SKM-1 treated with dmso at 0.1 percent for 144 hours (cell line): Measurements from ENCODE around the gene SCUBE3.

Experiments
- DNase-seq: peaks from one replicate; lab custom pipeline; 2025; ENCODE audit not compliant: unreplicated experiment; lab: John Stamatoyannopoulos, UW

The SCUBE3 gene

GRCh38 chr6:35209081-35209480, 4.7 kb upstream of the SCUBE3 start:
- DNase-seq = no peak

GRCh38 chr6:35209622-35210247, 4.0 kb upstream of the SCUBE3 start:
- DNase-seq = no peak

GRCh38 chr6:35213298-35213791, 411 bp upstream of the SCUBE3 start:
- DNase-seq = no peak

- no peak for DNase-seq
These were observed 1.3 kb downstream of the SCUBE3 start for GRCh38 chr6:35214869-35215664.

- no peak for DNase-seq
These were observed 2.1 kb downstream of the SCUBE3 start for GRCh38 chr6:35215665-35216411.

GRCh38 chr6:35216412-35216732, 2.6 kb downstream of the SCUBE3 start:
- no peak for DNase-seq

GRCh38 chr6:35216851-35217811, 3.4 kb downstream of the SCUBE3 start:
- DNase-seq = no peak

GRCh38 chr6:35218021-35218420, 4.3 kb downstream of the SCUBE3 start:
- no peak for DNase-seq

- DNase-seq = no peak
These were observed 4.7 kb downstream of the SCUBE3 start for GRCh38 chr6:35218456-35218855.

GRCh38 chr6:35219683-35220326, 6.0 kb downstream of the SCUBE3 start:
- no peak for DNase-seq

- DNase-seq = no peak
These were observed 7.0 kb downstream of the SCUBE3 start for GRCh38 chr6:35220711-35221110.

- no peak for DNase-seq
These were observed 9.6 kb downstream of the SCUBE3 start for GRCh38 chr6:35223396-35223795.

GRCh38 chr6:35224720-35225119, 11.0 kb downstream of the SCUBE3 start:
- peak; percentile 8 for DNase-seq

GRCh38 chr6:35228481-35228880, 14.7 kb downstream of the SCUBE3 start:
- DNase-seq = no peak

GRCh38 chr6:35229304-35229703, 15.5 kb downstream of the SCUBE3 start:
- DNase-seq = no peak

GRCh38 chr6:35230498-35230897, 16.7 kb downstream of the SCUBE3 start:
- no peak for DNase-seq

GRCh38 chr6:35230950-35231349, 17.2 kb downstream of the SCUBE3 start:
- DNase-seq = no peak

- DNase-seq = no peak
These were observed 17.8 kb downstream of the SCUBE3 start for GRCh38 chr6:35231563-35231962.

GRCh38 chr6:35234901-35235300, 21.1 kb downstream of the SCUBE3 start:
- DNase-seq = no peak

GRCh38 chr6:35236223-35236622, 22.5 kb downstream of the SCUBE3 start:
- no peak for DNase-seq
